ENCODE data around the gene GPR132. TPM values are rescaled to one million over a fixed set of nuclear protein-coding genes. Genes with fewer than 3 reads are reported as not detected.

GPR132 gene
- total RNA-seq, 1 donor from 2014 or later = 2.2 TPM

DNA sequence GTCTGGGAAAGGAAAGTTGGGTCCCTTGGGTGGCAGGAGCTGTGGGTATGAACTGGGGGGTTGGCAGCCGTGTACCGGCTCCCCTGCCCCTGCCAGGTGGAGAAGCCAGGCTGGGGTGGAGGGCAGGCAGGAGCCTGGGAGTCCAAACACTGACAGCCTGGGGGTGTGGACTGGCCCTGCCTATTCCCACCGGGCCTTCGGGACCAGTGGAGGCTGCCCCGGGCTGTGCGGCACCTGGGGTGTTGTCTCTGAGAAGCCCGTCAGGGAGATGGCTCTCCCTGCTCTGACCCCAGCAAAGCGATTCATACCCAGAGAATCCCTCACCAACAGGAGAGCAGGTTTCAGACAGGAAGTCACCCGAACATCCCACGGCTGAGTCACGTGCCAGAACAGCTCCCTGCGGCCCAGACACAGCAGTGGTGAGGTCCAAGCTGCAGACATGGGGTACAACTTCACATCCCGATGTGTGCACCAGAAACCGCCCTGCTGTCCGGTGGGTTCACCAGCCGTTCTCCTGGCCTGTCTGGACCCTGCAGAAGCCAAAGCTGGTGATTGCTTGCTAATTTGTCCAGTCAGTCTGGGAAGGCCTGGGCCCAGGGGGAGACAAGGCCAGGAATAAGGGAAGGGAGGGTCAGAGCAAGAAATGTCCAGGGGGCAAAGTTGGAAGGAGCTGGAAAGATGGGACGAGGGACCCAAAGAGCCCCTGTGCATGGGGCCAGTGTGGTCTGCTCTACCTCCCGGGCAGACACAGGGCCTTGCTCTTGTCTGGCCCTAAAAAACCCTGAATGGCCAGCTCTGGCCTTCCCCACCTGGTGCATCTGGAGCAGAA lies 2.1 kb upstream of the GPR132 start:
- peak overlapping the region; percentile 18 for H3K27ac Mint-ChIP-seq (ENCODE audit: unreplicated experiment)

DNA sequence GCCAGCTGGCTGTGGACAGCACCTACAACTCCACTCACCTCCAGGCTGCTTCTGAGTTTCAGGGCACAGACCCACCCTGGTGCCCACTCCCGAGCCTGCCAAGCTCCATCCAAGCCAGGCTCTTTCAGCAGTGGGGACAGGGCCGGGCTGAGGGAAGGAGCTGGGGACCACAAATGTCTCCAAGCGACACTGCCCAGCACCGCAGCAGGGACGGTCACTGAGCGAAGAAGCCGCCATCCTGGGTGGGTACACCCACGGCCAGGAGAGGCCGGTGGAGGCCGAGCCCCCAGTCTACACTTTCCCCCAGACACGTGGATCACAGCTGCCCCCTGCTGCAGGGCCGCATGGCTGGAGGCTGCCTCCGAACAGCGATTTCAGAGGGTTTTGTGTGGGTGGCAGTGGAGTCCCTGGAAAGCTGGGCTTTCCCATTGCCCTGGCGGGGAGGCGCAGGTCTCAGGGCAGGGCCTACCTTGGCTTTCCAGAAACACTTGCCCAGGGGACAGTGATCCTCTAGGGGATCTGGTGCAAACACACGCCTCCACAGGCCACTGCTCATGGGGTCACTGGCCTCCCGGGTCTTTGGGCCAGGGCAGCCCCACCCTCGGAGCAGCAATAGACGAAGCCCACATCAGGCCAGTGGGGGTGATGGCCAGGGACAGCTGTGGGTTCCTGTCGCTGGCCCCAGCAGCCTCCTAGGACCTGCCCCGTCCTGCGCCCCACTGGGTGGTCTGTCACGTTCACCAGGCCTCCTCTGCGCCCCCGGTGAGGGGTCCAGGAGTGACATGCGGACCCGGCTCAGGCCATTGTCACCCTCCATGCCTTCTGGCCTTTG lies 1.2 kb upstream of the GPR132 start:
- no peak overlapping the region for H3K4me3 Mint-ChIP-seq (ENCODE audit: unreplicated experiment)
- H3K27me3 Mint-ChIP-seq (ENCODE audit: low read depth, unreplicated experiment) = peaks cover 4% of the 10 kb centered on the region
- FAIRE-seq (no peak), DNase-seq (ENCODE audit: low read depth) (no peak)
- Histone ChIP-seq H3K4me1 (ENCODE audit: insufficient read depth, low read length) (peaks cover 28% of the 10 kb centered on the region), H3K4me3 (ENCODE audit: insufficient read depth, low read depth, low read length) (no peak overlapping the region), H3K27ac (ENCODE audit: low read depth, low read length) (no peak overlapping the region), H2AFZ (ENCODE audit: low read depth, low read length) (no peak overlapping the region), H3K79me2 (ENCODE audit: insufficient read depth, low read length) (no peaks in the 10 kb centered on the region), H3K36me3 (ENCODE audit: insufficient read depth, low read length) (no peaks in the 10 kb centered on the region), H3K4me2 (ENCODE audit: low read length) (no peak overlapping the region), H4K20me1 (ENCODE audit: insufficient read depth, low read length) (no peaks in the 10 kb centered on the region), H3K9me3 (ENCODE audit: insufficient read depth, low read depth, low read length) (no peaks in the 10 kb centered on the region), H3K27me3 (ENCODE audit: insufficient read depth, low read length) (peaks cover 3% of the 10 kb centered on the region), H3K9ac (ENCODE audit: low read length) (no peak overlapping the region)
- H3K36me3 Mint-ChIP-seq (ENCODE audit: low read depth, unreplicated experiment) = no peaks in the 10 kb centered on the region
- peaks cover 27% of the 10 kb centered on the region for H3K4me1 Mint-ChIP-seq (ENCODE audit: low read depth, unreplicated experiment)
- peaks cover 2% of the 10 kb centered on the region for H3K9me3 Mint-ChIP-seq (ENCODE audit: unreplicated experiment)
- H3K27ac Mint-ChIP-seq (ENCODE audit: unreplicated experiment) = no peak overlapping the region
- TF ChIP-seq, protein P1, sequence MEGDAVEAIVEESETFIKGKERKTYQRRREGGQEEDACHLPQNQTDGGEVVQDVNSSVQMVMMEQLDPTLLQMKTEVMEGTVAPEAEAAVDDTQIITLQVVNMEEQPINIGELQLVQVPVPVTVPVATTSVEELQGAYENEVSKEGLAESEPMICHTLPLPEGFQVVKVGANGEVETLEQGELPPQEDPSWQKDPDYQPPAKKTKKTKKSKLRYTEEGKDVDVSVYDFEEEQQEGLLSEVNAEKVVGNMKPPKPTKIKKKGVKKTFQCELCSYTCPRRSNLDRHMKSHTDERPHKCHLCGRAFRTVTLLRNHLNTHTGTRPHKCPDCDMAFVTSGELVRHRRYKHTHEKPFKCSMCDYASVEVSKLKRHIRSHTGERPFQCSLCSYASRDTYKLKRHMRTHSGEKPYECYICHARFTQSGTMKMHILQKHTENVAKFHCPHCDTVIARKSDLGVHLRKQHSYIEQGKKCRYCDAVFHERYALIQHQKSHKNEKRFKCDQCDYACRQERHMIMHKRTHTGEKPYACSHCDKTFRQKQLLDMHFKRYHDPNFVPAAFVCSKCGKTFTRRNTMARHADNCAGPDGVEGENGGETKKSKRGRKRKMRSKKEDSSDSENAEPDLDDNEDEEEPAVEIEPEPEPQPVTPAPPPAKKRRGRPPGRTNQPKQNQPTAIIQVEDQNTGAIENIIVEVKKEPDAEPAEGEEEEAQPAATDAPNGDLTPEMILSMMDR (IDR thresholded peaks at IDR 0.05; ENCODE audit: insufficient read depth, low read depth, low read length) = no peak
- no peak for TF ChIP-seq EZH2 (IDR thresholded peaks at IDR 0.05; ENCODE audit: insufficient read depth, low read length)

More for the DNA sequence above, 2.1 kb upstream of the GPR132 start:
- Histone ChIP-seq H2AFZ (ENCODE audit: low read depth, low read length) (no peak overlapping the region), H4K20me1 (ENCODE audit: insufficient read depth, low read length) (no peaks in the 10 kb centered on the region), H3K79me2 (ENCODE audit: insufficient read depth, low read length) (no peaks in the 10 kb centered on the region), H3K36me3 (ENCODE audit: insufficient read depth, low read length) (no peaks in the 10 kb centered on the region), H3K27me3 (ENCODE audit: insufficient read depth, low read length) (peaks cover 3% of the 10 kb centered on the region), H3K4me1 (ENCODE audit: insufficient read depth, low read length) (peaks cover 28% of the 10 kb centered on the region), H3K4me3 (ENCODE audit: insufficient read depth, low read depth, low read length) (no peak overlapping the region), H3K9ac (ENCODE audit: low read length) (no peak overlapping the region), H3K27ac (ENCODE audit: low read depth, low read length) (no peak overlapping the region), H3K9me3 (ENCODE audit: insufficient read depth, low read depth, low read length) (no peaks in the 10 kb centered on the region), H3K4me2 (ENCODE audit: low read length) (no peak overlapping the region)
- H3K27me3 Mint-ChIP-seq (ENCODE audit: low read depth, unreplicated experiment) = peaks cover 7% of the 10 kb centered on the region
- H3K9me3 Mint-ChIP-seq (ENCODE audit: unreplicated experiment) = peaks cover 2% of the 10 kb centered on the region
- no peak overlapping the region for H3K4me3 Mint-ChIP-seq (ENCODE audit: unreplicated experiment)
- DNase-seq (ENCODE audit: low read depth) (peak; percentile 27), FAIRE-seq (no peak)
- H3K4me1 Mint-ChIP-seq (ENCODE audit: low read depth, unreplicated experiment) = peaks cover 25% of the 10 kb centered on the region
- TF ChIP-seq, protein P1 (IDR thresholded peaks at IDR 0.05; ENCODE audit: insufficient read depth, low read depth, low read length) = no peak
- TF ChIP-seq EZH2 (IDR thresholded peaks at IDR 0.05; ENCODE audit: insufficient read depth, low read length) = no peak
- no peaks in the 10 kb centered on the region for H3K36me3 Mint-ChIP-seq (ENCODE audit: low read depth, unreplicated experiment)
